NCI-H1417 treated with DMSO at 0.1 percent for 48 hours (cell line): ENCODE results near the gene TCHP.
"Not testable (repeated sequence)": the region's sequence is repeated elsewhere in the genome, so short reads cannot be mapped to it uniquely, and the experiment has no call there.

Experiments
- DNase-seq: peaks from one replicate; lab custom pipeline; 2025; lab: John Stamatoyannopoulos, UW

Gene TCHP

DNA sequence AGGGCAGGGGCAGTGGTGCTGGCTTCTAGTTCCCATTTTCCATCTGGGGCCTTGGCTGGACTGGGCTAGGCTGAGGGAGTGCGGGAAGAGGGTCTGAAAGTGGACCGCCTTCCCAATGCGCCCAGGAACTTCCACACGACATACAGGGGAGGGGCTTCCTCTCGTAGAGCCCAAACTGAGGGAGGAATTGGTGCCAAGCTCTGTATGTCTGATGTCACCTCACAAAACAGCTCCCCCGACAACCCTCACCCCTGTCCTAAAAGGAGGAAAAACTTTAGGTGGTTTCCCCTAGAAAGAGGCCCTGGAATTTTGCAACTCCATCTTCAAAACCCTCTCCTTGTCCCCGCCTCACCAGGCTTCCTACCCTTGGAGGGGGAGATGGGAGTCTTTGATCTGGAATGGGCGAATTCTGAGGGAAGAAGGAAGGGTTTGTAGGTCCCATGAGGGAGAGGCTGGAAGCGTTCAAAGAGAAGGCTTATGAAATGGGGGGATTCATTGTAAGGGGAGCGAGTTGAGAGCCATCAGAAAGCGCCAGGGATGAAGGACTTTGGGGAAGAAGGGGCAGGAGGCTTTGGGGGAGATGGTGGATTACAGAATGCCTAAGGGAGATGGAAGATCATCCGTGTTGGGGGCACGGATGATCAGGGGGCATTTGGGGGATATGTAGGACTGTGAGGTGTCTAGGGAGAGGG, 20.6 kb upstream of the TCHP start:
- DNase-seq = no peak

DNA sequence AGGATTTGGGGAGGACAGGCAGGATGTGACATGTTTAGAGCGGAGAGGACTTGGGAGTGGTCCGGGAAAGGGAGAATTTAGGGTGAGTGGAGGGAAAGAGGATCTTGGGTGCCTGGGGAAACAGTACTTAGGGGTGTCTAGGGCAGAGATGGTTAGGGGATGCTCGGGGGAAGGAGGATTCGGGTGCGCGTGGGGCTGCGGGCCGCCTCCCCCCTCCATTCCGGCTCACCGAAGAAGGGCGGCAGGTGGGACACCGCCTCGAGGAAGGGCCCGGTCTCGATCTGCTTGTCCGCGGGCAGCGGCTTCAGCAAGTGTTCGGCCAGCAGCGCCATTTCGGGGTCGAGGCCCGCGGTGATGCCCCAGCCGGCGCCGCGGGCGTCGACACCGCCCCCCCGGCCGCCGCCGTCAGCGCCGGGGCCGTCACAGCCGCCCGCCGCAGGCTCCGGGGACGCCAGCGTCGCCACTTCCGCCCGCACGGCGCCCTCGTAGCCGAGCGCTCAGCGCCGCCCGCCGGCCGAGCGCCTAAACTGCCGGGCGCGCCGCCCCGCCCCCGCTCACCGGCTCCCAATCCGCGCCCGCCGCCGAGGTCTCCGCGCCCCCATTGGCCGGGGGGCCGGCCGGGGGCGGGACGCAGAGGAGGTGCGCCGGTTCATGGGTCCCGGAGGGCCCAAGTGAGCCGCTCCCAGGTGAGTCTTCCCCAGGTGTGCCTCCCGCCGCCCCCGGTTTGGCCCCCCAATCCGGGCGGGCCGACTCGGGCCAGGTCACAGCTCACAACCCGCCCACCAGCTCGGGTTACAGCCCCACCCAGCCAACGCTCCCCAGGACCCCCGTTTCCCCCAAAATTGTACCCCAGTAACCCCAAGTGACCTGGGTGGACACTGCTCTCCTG, 19.8 kb upstream of the TCHP start, which contains the start of gene GLTP:
TSS of gene GLTP (minus strand) at position 499 of the 889 bp plus-strand sequence. CDS start at position 332, 167 bp downstream.
- peak; percentile 60 for DNase-seq

GRCh38 chr12:109880938-109881337, 19.1 kb upstream of the TCHP start:
- no peak for DNase-seq

DNA sequence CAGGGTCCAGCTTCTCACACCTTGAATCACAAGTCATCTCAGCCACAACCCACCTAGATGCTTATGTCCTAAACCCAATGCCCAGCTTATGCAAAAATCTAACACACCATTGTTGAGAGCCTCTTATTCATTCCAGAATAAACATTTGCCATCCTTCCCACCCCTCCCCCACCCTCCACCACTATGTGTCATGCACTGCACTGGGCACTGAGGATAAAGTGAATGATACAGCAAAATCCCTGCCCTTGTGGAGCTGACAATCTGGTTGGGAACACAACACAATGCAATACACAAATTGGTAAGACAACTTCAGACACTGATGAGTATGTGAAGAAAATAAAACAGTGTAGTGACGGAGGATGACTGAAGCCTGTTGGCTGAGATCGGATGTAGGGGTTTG, 18.3 kb upstream of the TCHP start:
- DNase-seq = no peak

DNA sequence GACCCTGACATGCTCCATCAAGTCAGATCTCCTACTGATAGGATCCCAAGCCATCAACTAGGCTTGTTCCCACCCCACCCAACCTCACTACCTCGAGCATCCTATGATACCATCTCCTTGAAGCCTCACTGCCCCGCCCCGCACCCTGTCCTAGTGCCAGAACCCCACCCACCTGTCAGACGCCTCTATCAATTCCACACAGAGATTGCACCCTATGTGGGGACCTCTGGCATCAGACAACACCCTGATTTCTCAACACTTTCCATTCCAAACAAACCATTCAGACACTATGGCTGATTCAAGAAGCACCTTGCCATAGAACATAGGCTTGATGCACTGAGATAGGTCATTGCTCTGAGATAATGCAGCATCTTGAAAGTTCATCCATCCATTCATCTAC, 16.6 kb upstream of the TCHP start:
- no peak for DNase-seq

DNA sequence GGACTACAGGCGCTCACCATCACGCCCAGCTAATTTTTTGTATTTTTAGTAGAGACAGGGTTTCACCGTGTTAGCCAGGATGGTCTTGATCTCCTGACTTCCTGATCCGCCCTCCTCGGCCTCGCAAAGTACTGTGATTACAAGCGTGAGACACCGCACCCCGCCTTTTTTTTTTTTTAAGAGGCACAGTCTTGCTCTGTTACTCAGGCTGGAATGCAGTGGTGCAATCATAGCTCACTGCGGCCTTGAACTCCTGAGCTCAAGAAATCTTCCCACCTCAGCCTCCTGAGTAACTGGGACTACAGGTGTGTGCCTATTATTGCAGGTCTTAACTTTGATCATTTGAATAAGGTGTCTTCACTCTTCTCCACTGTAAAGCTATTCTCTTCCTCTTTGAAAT, 14.5 kb upstream of the TCHP start:
- no peak for DNase-seq

DNA sequence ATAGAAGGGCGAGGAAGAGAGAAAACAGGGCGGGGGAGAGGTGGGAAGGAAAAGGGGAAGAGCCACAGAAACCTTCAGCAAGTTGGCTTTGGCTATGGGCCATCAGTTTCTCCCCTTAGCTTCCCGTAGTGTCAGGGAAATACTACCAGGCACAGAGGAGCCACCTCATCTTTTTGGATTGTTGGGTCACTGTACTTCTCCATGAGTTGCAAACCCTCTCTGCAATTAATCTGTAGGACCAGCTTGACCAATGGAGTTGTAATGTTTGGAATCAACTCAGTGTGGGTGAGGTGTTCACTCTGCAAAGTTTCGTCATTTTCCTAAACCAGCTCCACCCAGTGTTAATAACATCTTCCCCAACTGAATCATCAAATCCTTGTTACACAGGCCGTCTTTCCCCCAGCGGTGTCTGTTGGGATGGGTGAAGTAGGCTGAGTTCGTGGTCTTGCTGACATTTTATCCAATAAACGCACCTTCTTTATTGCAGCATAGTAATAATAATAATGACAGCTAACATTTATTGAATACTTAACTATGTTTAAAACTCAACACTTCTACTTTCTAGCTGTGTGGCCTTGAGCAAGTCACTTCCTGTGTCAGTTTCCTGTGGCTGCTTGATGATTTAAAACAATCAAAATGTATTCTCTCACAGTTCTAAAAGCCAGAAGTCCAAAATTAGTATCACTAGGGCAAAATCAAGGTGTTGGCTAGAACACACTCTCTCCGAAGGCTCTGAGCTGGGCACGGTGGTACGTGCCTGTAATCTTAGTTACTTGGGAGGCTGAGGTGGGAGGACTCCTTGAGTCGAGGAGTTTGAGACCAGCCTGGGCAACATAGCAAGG, 11.7 kb upstream of the TCHP start:
- no peak for DNase-seq

- DNase-seq = no peak
Measured at GRCh38 chr12:109890620-109891170, 9.4 kb upstream of the TCHP start.

GRCh38 chr12:109891731-109892130, 8.3 kb upstream of the TCHP start:
- DNase-seq = not testable (repeated sequence)

GRCh38 chr12:109892165-109892715, 7.8 kb upstream of the TCHP start:
- no peak for DNase-seq

DNA sequence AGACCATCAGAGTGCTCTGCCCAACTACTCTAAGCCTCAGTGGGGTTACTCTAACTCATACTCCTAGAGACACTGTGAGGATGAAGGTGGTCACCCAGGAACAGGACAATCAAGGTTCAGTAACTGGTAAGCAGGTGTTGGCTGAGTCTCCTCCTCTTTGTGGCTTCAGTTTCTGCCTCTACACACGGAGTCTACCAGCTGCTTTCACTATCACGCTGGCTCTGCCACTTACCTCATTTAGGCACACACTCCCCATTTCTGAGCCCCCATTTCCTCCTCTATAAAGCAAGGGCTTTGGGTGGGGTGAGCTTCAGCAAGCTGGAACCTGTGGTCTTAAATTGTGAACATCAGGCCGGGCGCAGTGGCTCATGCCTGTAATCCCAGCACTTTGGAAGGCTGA, 7.3 kb upstream of the TCHP start:
- no peak for DNase-seq

- no peak for DNase-seq
Measured at GRCh38 chr12:109893261-109893995, 6.6 kb upstream of the TCHP start.

- no peak for DNase-seq
Measured at GRCh38 chr12:109894939-109895338, 5.1 kb upstream of the TCHP start.

DNA sequence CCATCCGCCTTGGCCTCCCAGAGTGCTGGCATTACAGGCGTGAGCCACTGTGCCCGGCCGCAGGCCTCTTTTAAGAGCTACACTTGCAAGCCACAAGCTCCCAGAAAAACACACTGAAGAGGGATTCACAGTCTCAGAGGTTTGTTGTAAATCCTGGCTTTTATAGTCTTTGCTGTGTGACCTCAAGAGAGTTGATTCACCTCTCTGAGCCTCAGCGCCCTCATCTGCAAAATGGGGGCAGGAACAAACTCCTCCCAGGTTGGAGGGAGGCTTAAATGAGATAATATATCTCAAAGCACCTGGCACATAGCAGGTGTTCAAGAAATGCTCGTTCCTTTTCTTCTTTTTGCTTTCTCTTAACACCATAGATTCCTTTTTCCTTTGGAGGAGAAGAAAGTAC, 3.9 kb upstream of the TCHP start:
- no peak for DNase-seq

DNA sequence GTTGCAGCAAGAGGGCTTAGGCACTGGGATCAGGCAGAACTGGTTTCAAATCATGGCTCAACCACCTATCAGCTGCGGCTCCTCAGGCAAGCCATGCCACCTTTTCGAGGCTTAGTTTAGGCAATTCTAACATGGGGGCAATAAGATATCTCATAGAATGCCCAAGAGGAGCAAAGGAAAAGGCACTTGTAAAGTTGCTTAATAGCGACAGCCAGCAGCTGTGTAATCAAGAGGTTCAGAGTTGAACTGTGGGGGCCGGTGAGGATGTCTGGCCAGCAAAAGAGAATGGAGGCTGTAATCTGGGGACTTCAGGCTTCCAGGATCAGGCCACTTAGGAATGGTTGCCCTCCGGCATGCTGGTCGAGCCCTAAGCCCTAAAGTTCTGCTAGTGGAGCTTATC, 3.0 kb upstream of the TCHP start:
- DNase-seq = no peak

DNA sequence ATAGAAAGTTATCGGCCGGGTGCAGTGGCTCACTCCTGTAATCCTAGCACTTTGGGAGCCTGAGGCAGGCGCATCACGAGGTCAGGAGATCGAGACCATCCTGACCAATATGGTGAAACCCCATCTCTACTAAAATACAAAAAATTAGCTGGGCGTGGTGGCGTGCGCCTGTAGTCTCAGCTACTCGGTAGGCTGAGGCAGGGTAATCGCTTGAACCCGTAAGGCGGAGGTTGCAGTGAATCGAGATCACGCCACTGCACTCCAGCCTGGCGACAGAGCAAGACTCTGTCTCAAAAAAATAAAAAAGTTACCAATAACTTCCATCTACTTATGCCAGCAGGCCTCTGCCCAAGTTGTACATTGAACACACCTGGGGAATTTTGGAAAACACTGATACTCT, 729 bp upstream of the TCHP start:
- DNase-seq = not testable (repeated sequence)

GRCh38 chr12:109900752-109901580, 892 bp downstream of the TCHP start:
- DNase-seq = no peak

DNA sequence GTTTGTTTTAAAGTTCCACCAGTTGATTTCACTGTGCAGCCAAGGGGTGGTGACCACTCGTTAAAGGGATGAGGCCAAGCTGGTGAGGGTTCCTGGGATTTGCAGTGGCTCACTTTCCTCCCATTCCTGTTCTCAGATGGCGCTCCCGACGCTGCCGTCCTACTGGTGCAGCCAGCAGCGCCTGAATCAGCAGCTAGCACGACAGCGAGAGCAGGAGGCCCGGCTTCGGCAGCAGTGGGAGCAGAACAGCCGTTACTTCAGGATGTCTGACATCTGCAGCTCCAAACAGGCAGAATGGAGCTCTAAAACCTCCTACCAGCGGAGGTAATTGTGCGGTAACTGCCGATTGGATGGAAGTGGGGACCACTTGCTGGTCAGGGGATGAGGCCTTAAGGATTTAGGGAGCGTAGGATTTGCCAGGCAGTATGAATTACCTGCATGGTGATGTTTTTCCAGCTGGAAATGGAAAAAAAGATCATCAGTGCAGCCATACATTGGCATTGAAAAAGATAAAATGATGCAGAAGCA, 2.9 kb downstream of the TCHP start:
- no peak for DNase-seq

- no peak for DNase-seq
Measured at GRCh38 chr12:109905301-109905700, 5.2 kb downstream of the TCHP start.
